ENCODE data around the gene FER. TPM values are rescaled to one million over a fixed set of nuclear protein-coding genes. Genes with fewer than 3 reads are reported as not detected.

FER gene
- total and polyA plus RNA-seq, 10 of the 15 experiments (the other 5 are each of a cell fraction or from before 2014, with no cell fraction given) = 4.4 to 19.1 (median 9.6) TPM

DNA sequence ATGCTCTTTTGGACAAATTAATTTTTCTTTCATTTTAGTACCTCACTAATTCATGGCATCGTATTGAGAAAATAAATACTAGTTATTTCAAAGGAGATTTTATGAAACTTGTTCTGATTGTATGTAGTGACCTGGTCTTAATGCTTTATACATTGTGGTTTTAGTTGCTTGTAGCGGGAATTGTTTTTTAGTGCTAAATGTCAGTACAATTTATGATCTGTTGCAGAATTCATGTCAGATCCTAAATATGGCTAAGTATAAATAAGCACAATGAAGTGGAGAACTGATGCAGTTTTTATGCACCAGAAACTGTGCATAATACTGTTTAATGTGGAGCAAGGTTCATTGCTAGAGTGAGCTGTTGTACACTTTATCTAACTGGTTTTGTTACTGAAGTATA, 353.3 kb downstream of the FER start (continued):
- TF ChIP-seq, protein P1, sequence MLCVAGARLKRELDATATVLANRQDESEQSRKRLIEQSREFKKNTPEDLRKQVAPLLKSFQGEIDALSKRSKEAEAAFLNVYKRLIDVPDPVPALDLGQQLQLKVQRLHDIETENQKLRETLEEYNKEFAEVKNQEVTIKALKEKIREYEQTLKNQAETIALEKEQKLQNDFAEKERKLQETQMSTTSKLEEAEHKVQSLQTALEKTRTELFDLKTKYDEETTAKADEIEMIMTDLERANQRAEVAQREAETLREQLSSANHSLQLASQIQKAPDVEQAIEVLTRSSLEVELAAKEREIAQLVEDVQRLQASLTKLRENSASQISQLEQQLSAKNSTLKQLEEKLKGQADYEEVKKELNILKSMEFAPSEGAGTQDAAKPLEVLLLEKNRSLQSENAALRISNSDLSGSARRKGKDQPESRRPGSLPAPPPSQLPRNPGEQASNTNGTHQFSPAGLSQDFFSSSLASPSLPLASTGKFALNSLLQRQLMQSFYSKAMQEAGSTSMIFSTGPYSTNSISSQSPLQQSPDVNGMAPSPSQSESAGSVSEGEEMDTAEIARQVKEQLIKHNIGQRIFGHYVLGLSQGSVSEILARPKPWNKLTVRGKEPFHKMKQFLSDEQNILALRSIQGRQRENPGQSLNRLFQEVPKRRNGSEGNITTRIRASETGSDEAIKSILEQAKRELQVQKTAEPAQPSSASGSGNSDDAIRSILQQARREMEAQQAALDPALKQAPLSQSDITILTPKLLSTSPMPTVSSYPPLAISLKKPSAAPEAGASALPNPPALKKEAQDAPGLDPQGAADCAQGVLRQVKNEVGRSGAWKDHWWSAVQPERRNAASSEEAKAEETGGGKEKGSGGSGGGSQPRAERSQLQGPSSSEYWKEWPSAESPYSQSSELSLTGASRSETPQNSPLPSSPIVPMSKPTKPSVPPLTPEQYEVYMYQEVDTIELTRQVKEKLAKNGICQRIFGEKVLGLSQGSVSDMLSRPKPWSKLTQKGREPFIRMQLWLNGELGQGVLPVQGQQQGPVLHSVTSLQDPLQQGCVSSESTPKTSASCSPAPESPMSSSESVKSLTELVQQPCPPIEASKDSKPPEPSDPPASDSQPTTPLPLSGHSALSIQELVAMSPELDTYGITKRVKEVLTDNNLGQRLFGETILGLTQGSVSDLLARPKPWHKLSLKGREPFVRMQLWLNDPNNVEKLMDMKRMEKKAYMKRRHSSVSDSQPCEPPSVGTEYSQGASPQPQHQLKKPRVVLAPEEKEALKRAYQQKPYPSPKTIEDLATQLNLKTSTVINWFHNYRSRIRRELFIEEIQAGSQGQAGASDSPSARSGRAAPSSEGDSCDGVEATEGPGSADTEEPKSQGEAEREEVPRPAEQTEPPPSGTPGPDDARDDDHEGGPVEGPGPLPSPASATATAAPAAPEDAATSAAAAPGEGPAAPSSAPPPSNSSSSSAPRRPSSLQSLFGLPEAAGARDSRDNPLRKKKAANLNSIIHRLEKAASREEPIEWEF (IDR thresholded peaks at IDR 0.05; ENCODE audit: insufficient replicate concordance, low read depth, low read length) = no peak
- TF ChIP-seq MEF2B (IDR thresholded peaks at IDR 0.05; ENCODE audit: partially characterized antibody, poor library complexity, severe bottlenecking) = no peak
- no peak for TF ChIP-seq YBX1 (IDR thresholded peaks at IDR 0.05)
- no peak for TF ChIP-seq SIX5 (IDR thresholded peaks at IDR 0.05; ENCODE audit: low read depth, low read length, severe bottlenecking)
- TF ChIP-seq, protein P2, sequence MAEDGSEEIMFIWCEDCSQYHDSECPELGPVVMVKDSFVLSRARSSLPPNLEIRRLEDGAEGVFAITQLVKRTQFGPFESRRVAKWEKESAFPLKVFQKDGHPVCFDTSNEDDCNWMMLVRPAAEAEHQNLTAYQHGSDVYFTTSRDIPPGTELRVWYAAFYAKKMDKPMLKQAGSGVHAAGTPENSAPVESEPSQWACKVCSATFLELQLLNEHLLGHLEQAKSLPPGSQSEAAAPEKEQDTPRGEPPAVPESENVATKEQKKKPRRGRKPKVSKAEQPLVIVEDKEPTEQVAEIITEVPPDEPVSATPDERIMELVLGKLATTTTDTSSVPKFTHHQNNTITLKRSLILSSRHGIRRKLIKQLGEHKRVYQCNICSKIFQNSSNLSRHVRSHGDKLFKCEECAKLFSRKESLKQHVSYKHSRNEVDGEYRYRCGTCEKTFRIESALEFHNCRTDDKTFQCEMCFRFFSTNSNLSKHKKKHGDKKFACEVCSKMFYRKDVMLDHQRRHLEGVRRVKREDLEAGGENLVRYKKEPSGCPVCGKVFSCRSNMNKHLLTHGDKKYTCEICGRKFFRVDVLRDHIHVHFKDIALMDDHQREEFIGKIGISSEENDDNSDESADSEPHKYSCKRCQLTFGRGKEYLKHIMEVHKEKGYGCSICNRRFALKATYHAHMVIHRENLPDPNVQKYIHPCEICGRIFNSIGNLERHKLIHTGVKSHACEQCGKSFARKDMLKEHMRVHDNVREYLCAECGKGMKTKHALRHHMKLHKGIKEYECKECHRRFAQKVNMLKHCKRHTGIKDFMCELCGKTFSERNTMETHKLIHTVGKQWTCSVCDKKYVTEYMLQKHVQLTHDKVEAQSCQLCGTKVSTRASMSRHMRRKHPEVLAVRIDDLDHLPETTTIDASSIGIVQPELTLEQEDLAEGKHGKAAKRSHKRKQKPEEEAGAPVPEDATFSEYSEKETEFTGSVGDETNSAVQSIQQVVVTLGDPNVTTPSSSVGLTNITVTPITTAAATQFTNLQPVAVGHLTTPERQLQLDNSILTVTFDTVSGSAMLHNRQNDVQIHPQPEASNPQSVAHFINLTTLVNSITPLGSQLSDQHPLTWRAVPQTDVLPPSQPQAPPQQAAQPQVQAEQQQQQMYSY (CRISPR knock-in tag; IDR thresholded peaks at IDR 0.05) = no peak
- TF ChIP-seq FOS (IDR thresholded peaks at IDR 0.05; ENCODE audit: borderline replicate concordance, extremely low read depth, insufficient read length) = no peak
